Osteoblast (primary cell): ENCODE data around the gene DMAC2L. TPM values are rescaled to one million over a fixed set of nuclear protein-coding genes. Genes with fewer than 3 reads are reported as not detected.

Experiments
- DNase-seq: peaks from one replicate; pipeline ENCODE4 v3.0.0; 2011; ENCODE audit warnings: low spot score, mixed read lengths; ENCODE audit not compliant: insufficient read length; ENCODE audit errors: missing footprints
- H2AFZ ChIP-seq: 2 replicates; pipeline ENCODE4 v1.6.0; 2011; ENCODE audit warnings: mild to moderate bottlenecking, low read length
- H3K27ac ChIP-seq: 2 replicates; pipeline ENCODE4 v1.5.1; 2011; ENCODE audit warnings: mild to moderate bottlenecking, low read depth, low read length, moderate library complexity
- H3K27me3 ChIP-seq: 2 replicates; pipeline ENCODE4 v1.6.0; 2012; ENCODE audit warnings: mild to moderate bottlenecking, control low read depth, inconsistent platforms, low read length, moderate library complexity; ENCODE audit not compliant: insufficient read depth
- H3K36me3 ChIP-seq: 2 replicates; pipeline ENCODE4 v1.5.1; 2011; ENCODE audit warnings: mild to moderate bottlenecking, low read length, control low read depth, moderate library complexity; ENCODE audit not compliant: insufficient read depth
- H3K4me1 ChIP-seq: 2 replicates; pipeline ENCODE4 v1.5.1; 2011; ENCODE audit warnings: mild to moderate bottlenecking, low read length, control low read depth, moderate library complexity; ENCODE audit not compliant: insufficient read depth
- H3K4me2 ChIP-seq: 2 replicates; pipeline ENCODE4 v1.6.0; 2011; ENCODE audit warnings: mild to moderate bottlenecking, low read length; ENCODE audit not compliant: insufficient read depth
- H3K4me3 ChIP-seq: fragments of 200-600 bp; sonication (generic); 3 replicates; pipeline ENCODE4 v1.5.1; 2012; ENCODE audit warnings: mild to moderate bottlenecking, low read length, inconsistent platforms; ENCODE audit not compliant: insufficient read depth
- H3K79me2 ChIP-seq: 2 replicates; pipeline ENCODE4 v1.6.0; 2012; ENCODE audit warnings: mild to moderate bottlenecking, low read length, control low read depth, inconsistent platforms; ENCODE audit not compliant: insufficient read depth
- H3K9me3 ChIP-seq: 2 replicates; pipeline ENCODE4 v1.5.1; 2011; ENCODE audit warnings: low read depth, low read length, control low read depth
- H4K20me1 ChIP-seq: 2 replicates; pipeline ENCODE4 v1.6.0; 2012; ENCODE audit warnings: mild to moderate bottlenecking, low read length, control low read depth; ENCODE audit not compliant: insufficient read depth
- total RNA-seq: library from RNA; depleted of rRNA; stranded (reverse); fragments of >200 nt; gene quantifications from 2 replicates; pipeline ENCODE4 v1.2.3, GENCODE V29; 2012
- TF ChIP-seq, protein P1 (sequence below): IDR thresholded peaks from 2 replicates; pipeline ENCODE4 v1.5.1; 2011; ENCODE audit warnings: mild to moderate bottlenecking, low read depth, low read length, moderate library complexity; ENCODE audit errors: extremely low read depth

DMAC2L gene
- total RNA-seq, 1 donor, result 7.2 TPM

DNA sequence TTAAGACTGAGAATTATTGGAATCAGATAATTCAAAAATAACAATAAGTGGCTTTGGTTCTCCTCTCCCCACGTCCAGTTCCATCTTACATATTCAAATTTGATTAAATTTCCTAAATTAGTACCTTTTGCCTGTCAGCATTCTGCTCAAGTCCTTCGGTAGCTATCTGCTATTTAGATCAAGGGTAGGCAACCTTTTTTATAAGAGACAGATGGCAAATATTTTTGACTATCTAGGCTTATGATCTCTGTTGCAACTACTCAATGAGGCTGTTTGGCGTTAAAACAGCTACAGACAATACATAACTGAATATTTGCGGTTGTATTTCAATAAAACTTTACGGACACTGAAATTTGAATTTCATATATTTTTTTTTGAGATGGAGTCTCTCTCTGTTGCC lies 21.8 kb upstream of the DMAC2L start:
- Histone ChIP-seq H2AFZ (no peak overlapping the region), H3K4me1 (no peaks in the 10 kb centered on the region), H3K27me3 (no peaks in the 10 kb centered on the region), H3K4me2 (no peak overlapping the region), H3K4me3 (no peak overlapping the region), H3K79me2 (no peaks in the 10 kb centered on the region), H3K36me3 (no peaks in the 10 kb centered on the region), H3K9me3 (no peaks in the 10 kb centered on the region), H3K27ac (no peak overlapping the region), H4K20me1 (no peaks in the 10 kb centered on the region)
- no peak for DNase-seq
- TF ChIP-seq, protein P1, sequence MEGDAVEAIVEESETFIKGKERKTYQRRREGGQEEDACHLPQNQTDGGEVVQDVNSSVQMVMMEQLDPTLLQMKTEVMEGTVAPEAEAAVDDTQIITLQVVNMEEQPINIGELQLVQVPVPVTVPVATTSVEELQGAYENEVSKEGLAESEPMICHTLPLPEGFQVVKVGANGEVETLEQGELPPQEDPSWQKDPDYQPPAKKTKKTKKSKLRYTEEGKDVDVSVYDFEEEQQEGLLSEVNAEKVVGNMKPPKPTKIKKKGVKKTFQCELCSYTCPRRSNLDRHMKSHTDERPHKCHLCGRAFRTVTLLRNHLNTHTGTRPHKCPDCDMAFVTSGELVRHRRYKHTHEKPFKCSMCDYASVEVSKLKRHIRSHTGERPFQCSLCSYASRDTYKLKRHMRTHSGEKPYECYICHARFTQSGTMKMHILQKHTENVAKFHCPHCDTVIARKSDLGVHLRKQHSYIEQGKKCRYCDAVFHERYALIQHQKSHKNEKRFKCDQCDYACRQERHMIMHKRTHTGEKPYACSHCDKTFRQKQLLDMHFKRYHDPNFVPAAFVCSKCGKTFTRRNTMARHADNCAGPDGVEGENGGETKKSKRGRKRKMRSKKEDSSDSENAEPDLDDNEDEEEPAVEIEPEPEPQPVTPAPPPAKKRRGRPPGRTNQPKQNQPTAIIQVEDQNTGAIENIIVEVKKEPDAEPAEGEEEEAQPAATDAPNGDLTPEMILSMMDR, result no peak

DNA sequence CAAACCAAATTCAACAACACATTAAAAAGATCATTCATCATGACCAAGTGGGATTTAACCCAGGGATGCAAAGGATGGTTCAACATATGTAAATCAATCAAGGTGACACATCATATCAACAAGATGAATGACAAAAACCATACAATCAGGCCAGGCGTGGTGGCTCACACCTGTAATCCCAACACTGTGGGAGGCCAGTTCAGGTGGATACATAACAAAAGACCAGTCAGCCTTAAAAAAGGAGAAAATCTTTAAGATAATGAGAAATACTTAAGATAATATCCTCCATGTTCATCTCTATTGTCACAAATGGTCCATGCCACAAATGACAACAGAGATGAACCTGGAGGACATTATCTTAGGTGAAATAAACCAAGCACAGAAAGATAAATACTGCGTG lies 12.5 kb upstream of the DMAC2L start:
- Histone ChIP-seq H3K4me1 (no peaks in the 10 kb centered on the region), H3K4me2 (no peak overlapping the region), H4K20me1 (no peaks in the 10 kb centered on the region), H3K9me3 (no peaks in the 10 kb centered on the region), H3K27me3 (no peaks in the 10 kb centered on the region), H3K4me3 (no peak overlapping the region), H2AFZ (no peak overlapping the region), H3K79me2 (no peaks in the 10 kb centered on the region), H3K36me3 (no peaks in the 10 kb centered on the region), H3K27ac (no peak overlapping the region)
- DNase-seq, result no peak
- TF ChIP-seq, protein P1, result no peak

DNA sequence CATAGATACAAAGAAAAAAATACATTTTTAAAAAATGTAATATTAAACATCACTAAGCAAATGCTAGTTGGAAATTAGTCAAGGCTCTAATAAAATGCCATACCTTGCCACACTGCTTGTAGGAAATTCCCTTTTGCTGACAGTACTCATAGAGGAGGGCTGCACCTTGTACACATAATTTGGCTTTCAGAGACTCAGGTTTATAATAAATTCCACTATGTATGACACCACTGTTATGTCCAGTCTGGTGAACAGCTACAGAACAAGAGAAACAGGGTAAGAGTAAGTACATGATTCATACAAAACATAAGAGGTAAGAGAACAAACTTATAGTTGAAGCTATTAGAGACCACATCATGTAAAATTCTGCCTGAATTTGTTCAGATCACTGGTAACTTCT lies 10.2 kb upstream of the DMAC2L start:
- TF ChIP-seq, protein P1, result no peak
- H3K4me2 ChIP-seq, result no peak overlapping the region
- H4K20me1 ChIP-seq, result no peaks in the 10 kb centered on the region
- H3K4me1 ChIP-seq, result no peaks in the 10 kb centered on the region
- no peak overlapping the region for H2AFZ ChIP-seq
- no peak overlapping the region for H3K27ac ChIP-seq
- no peaks in the 10 kb centered on the region for H3K79me2 ChIP-seq
- H3K27me3 ChIP-seq, result no peaks in the 10 kb centered on the region
- H3K9me3 ChIP-seq, result no peaks in the 10 kb centered on the region
- DNase-seq, result no peak
- no peak overlapping the region for H3K4me3 ChIP-seq
- no peaks in the 10 kb centered on the region for H3K36me3 ChIP-seq

DNA sequence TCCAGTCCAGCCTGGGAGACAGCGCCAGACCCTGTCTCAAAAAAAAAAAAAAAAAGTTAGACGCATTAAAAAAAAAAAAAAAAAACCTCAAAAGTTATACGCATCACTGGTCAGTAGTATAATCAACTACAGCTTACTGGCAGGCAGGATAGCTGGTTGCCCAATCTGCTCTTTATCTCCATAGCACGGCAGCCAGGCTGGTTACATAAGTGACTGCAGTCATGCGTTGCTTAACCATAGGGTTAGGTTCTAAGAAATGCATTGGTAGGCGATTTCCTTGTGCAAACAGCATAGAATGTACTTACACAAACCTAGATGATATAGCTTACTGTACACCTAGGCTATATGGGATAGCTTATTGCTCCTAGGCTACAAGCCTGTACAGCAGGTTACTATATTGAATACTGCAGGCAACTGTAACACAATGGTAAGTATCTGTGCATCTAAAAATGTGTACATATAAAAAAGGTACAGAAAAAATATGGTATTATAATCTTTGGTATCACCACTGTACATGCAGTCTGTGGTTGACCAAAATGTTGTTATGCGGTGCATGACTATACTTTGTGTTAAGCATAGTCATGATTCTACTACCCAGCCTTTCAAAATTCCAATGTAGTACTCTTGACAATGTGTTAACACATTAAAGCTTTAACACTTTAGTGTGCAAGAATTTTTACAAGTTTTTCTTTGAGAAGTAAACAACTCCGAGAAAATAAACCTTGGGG lies 8.2 kb upstream of the DMAC2L start:
- no peaks in the 10 kb centered on the region for H3K9me3 ChIP-seq
- H2AFZ ChIP-seq, result no peak overlapping the region
- no peak overlapping the region for H3K4me3 ChIP-seq
- H4K20me1 ChIP-seq, result no peaks in the 10 kb centered on the region
- H3K4me1 ChIP-seq, result no peaks in the 10 kb centered on the region
- no peak for DNase-seq
- TF ChIP-seq, protein P1, result no peak
- H3K4me2 ChIP-seq, result no peak overlapping the region
- H3K27ac ChIP-seq, result no peak overlapping the region
- no peaks in the 10 kb centered on the region for H3K36me3 ChIP-seq
- H3K79me2 ChIP-seq, result no peaks in the 10 kb centered on the region
- no peaks in the 10 kb centered on the region for H3K27me3 ChIP-seq
